DMS153 treated with DMSO at 0.1 percent for 48 hours (cell line): ENCODE measurements around the gene SARNP.
A peak's percentile ranks its signal among the peaks of the same experiment; 100 is the strongest.
"Not testable (repeated sequence)": the region's sequence is repeated elsewhere in the genome, so short reads cannot be mapped to it uniquely, and the experiment has no call there.

ENCODE experiments used
- DNase-seq: peaks from one replicate; lab custom pipeline; 2025; ENCODE audit not compliant: unreplicated experiment; lab: John Stamatoyannopoulos, UW

Gene SARNP

GRCh38 chr12:55839345-55840140 lies 22.0 kb upstream of the SARNP start:
- no peak for DNase-seq

GRCh38 chr12:55838361-55838760 lies 20.8 kb upstream of the SARNP start:
- no peak for DNase-seq

GRCh38 chr12:55834400-55834799 lies 16.9 kb upstream of the SARNP start:
- DNase-seq, result not testable (repeated sequence)

- no peak for DNase-seq
Observed at GRCh38 chr12:55833056-55833455, 15.5 kb upstream of the SARNP start.

- DNase-seq, result no peak
Observed at GRCh38 chr12:55831447-55831815, 13.9 kb upstream of the SARNP start.

GRCh38 chr12:55830601-55831446 lies 13.3 kb upstream of the SARNP start:
- DNase-seq, result no peak

- DNase-seq, result peak; percentile 2
Observed at GRCh38 chr12:55829967-55830600, 12.6 kb upstream of the SARNP start.

- no peak for DNase-seq
Observed at GRCh38 chr12:55828357-55828756, 10.8 kb upstream of the SARNP start.

- no peak for DNase-seq
Observed at GRCh38 chr12:55827806-55828205, 10.3 kb upstream of the SARNP start.

- DNase-seq, result no peak
Observed at GRCh38 chr12:55824726-55825125, 7.2 kb upstream of the SARNP start.

- no peak for DNase-seq
Observed at GRCh38 chr12:55823419-55823818, 5.9 kb upstream of the SARNP start.

GRCh38 chr12:55822228-55822627 lies 4.7 kb upstream of the SARNP start:
- DNase-seq, result no peak

GRCh38 chr12:55820679-55821078 lies 3.2 kb upstream of the SARNP start:
- DNase-seq, result no peak

- no peak for DNase-seq
Observed at GRCh38 chr12:55818886-55819285, 1.4 kb upstream of the SARNP start.

GRCh38 chr12:55818140-55818728 lies 710 bp upstream of the SARNP start:
- DNase-seq, result no peak

GRCh38 chr12:55816881-55817344 lies 611 bp downstream of the SARNP start:
- no peak for DNase-seq

- DNase-seq, result no peak
Observed at GRCh38 chr12:55815473-55815872, 2.1 kb downstream of the SARNP start.

- DNase-seq, result no peak
Observed at GRCh38 chr12:55814257-55814656, 3.3 kb downstream of the SARNP start.

- DNase-seq, result no peak
Observed at GRCh38 chr12:55812088-55812487, 5.4 kb downstream of the SARNP start.

- DNase-seq, result no peak
Observed at GRCh38 chr12:55809274-55809673, 8.2 kb downstream of the SARNP start.

- no peak for DNase-seq
Observed at GRCh38 chr12:55806982-55807381, 10.5 kb downstream of the SARNP start.
